ENCODE results near the gene OR8B4.

- TF ChIP-seq, protein P1, sequence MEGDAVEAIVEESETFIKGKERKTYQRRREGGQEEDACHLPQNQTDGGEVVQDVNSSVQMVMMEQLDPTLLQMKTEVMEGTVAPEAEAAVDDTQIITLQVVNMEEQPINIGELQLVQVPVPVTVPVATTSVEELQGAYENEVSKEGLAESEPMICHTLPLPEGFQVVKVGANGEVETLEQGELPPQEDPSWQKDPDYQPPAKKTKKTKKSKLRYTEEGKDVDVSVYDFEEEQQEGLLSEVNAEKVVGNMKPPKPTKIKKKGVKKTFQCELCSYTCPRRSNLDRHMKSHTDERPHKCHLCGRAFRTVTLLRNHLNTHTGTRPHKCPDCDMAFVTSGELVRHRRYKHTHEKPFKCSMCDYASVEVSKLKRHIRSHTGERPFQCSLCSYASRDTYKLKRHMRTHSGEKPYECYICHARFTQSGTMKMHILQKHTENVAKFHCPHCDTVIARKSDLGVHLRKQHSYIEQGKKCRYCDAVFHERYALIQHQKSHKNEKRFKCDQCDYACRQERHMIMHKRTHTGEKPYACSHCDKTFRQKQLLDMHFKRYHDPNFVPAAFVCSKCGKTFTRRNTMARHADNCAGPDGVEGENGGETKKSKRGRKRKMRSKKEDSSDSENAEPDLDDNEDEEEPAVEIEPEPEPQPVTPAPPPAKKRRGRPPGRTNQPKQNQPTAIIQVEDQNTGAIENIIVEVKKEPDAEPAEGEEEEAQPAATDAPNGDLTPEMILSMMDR (IDR thresholded peaks at IDR 0.05; ENCODE audit: low read depth, low read length) = no peak
- TF ChIP-seq POLR2A (IDR thresholded peaks at IDR 0.05; ENCODE audit: extremely low read depth, insufficient read length) (no peak), MYC (IDR thresholded peaks at IDR 0.05; ENCODE audit: low read depth, low read length) (no peak)
These were observed 39.3 kb upstream of the OR8B4 start for GRCh38 chr11:124463990-124464389.

Measured in NB4 (cell line).